BLaER1 treated with 17β-estradiol and CSF1 and Interleukin-3, amounts not matched to agents 10 nM and 100 nM (cell line): Measurements from ENCODE around the gene LRCH2.

ENCODE experiments used
- H3K27ac ChIP-seq, 11 experiments: shearing (Covaris generic); formaldehyde crosslinking; 2 replicates each; pipeline ENCODE4 v1.8.1; 2022
- H3K27me3 ChIP-seq, 11 experiments: shearing (Covaris generic); formaldehyde crosslinking; 2 replicates each; pipeline ENCODE4 v1.8.1; 2022
- H3K36me3 ChIP-seq, 11 experiments: shearing (Covaris generic); formaldehyde crosslinking; 2 replicates each; pipeline ENCODE4 v1.8.1; 2022
- H3K4me1 ChIP-seq, 10 experiments: shearing (Covaris generic); formaldehyde crosslinking; 2 replicates each; pipeline ENCODE4 v1.8.1; 2022
- H3K4me2 ChIP-seq, 11 experiments: shearing (Covaris generic); formaldehyde crosslinking; 2 replicates each; pipeline ENCODE4 v1.8.1; 2022
- H3K4me3 ChIP-seq, 10 experiments: shearing (Covaris generic); formaldehyde crosslinking; 2 replicates each; pipeline ENCODE4 v1.8.1; 2022
- H3K9ac ChIP-seq, 11 experiments: shearing (Covaris generic); formaldehyde crosslinking; 2 replicates each; pipeline ENCODE4 v1.8.1; 2022
- H3K9me3 ChIP-seq, 11 experiments: shearing (Covaris generic); formaldehyde crosslinking; replicated peaks in 1 of 11; 2 replicates each; pipeline ENCODE4 v1.8.1; 2022
- H4K20me1 ChIP-seq, 11 experiments: shearing (Covaris generic); formaldehyde crosslinking; 2 replicates each; pipeline ENCODE4 v1.8.1; 2022
- Cebpa-rat ChIP-seq, 11 experiments: shearing (Covaris generic); IDR thresholded peaks; 2 replicates each; pipeline ENCODE4 v1.8.1; 2022

The LRCH2 gene

GRCh38 chrX:115112411-115112810, 121.5 kb downstream of the LRCH2 start:
- Histone ChIP-seq H3K4me1 (no peaks in the 10 kb centered on the region), H3K4me2 (no peak overlapping the region), H3K27ac (no peak overlapping the region), H3K9ac (no peak overlapping the region), H3K4me3 (no peak overlapping the region), H3K36me3 (no peaks in the 10 kb centered on the region), H3K27me3 (peaks cover 37 to 97% (median 76%) of the 10 kb centered on the region in 11 experiments; a peak in 21 of 22 replicates), H4K20me1 (no peaks in the 10 kb centered on the region), H3K9me3 (peaks cover 0 to 5% (median 0%) of the 10 kb centered on the region in 11 experiments; a peak in 5 of 22 replicates)
- no peak for TF ChIP-seq Cebpa-rat (IDR thresholded peaks at IDR 0.05)

- Histone ChIP-seq H3K27me3 (peaks cover 40 to 99% (median 93%) of the 10 kb centered on the region in 11 experiments; a peak in 21 of 22 replicates), H3K27ac (no peak overlapping the region), H3K4me1 (no peaks in the 10 kb centered on the region; a peak in 1 of 20 replicates), H3K9me3 (peaks cover 8 to 18% (median 14%) of the 10 kb centered on the region in 11 experiments; a peak in 17 of 22 replicates), H3K4me3 (no peak overlapping the region), H4K20me1 (no peaks in the 10 kb centered on the region), H3K9ac (no peak overlapping the region), H3K4me2 (no peak overlapping the region), H3K36me3 (no peaks in the 10 kb centered on the region)
- no peak for TF ChIP-seq Cebpa-rat (IDR thresholded peaks at IDR 0.05)
Measured at GRCh38 chrX:115098897-115099296, 135.0 kb downstream of the LRCH2 start.

DNA sequence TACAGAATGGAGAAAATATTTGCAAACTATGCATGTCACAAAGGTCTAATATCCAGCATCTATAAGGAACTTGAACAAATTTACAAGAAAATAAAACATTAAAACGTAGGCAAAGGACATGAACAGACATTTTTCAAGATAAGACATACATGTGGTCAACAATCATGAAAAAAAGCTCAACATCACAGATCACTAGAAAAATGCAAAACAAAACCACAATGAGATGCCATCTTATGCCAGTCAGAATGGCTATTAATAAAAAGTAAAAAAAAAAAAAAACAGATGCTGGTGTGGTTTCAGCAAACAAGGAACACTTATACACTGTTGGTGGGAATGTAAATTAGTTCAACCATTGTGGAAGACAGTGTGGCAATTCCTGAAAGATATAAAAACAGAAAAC, 140.7 kb downstream of the LRCH2 start:
- no peaks in the 10 kb centered on the region for H4K20me1 ChIP-seq
- peaks cover 0 to 4% (median 0%) of the 10 kb centered on the region in 11 experiments; a peak in 3 of 22 replicates for H3K9me3 ChIP-seq
- no peaks in the 10 kb centered on the region for H3K36me3 ChIP-seq
- H3K27me3 ChIP-seq = peaks cover 60 to 99% (median 94%) of the 10 kb centered on the region in 11 experiments; a peak in 21 of 22 replicates
- no peak overlapping the region for H3K4me3 ChIP-seq
- no peak overlapping the region for H3K4me2 ChIP-seq
- H3K9ac ChIP-seq = no peak overlapping the region
- H3K27ac ChIP-seq = no peak overlapping the region
- no peak for TF ChIP-seq Cebpa-rat (IDR thresholded peaks at IDR 0.05)
- no peaks in the 10 kb centered on the region for H3K4me1 ChIP-seq

DNA sequence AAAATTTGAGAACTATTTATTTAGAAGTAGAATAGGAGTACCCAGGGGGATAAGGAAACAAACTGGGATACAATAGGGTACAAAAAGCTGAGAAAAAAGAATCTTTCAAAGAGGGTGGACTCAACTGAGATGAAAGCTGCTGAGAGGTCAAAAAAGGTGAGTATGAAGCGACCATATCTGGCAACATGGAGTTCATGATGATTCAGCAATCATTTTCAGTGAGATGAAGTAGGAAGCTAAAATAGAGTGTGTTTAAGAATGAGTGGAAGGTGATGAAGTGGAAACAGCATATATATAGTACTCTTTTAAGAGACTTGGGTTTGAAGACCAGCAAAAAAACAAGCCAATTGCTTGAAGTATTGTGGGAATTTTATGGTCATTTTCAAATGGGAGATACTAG, 144.5 kb downstream of the LRCH2 start:
- Histone ChIP-seq H3K27ac (no peak overlapping the region), H4K20me1 (no peaks in the 10 kb centered on the region), H3K36me3 (no peaks in the 10 kb centered on the region), H3K27me3 (peaks cover 49 to 95% (median 81%) of the 10 kb centered on the region in 11 experiments; a peak in 21 of 22 replicates), H3K9ac (no peak overlapping the region), H3K9me3 (peaks cover 0 to 4% (median 0%) of the 10 kb centered on the region in 11 experiments; a peak in 2 of 22 replicates), H3K4me3 (no peak overlapping the region), H3K4me2 (no peak overlapping the region), H3K4me1 (no peaks in the 10 kb centered on the region)
- TF ChIP-seq Cebpa-rat (IDR thresholded peaks at IDR 0.05) = no peak

- no peaks in the 10 kb centered on the region for H4K20me1 ChIP-seq
- H3K9me3 ChIP-seq = peaks cover 0 to 11% (median 8%) of the 10 kb centered on the region in 11 experiments; a peak in 13 of 22 replicates
- no peak overlapping the region for H3K4me2 ChIP-seq
- H3K4me1 ChIP-seq = no peaks in the 10 kb centered on the region
- no peak overlapping the region for H3K9ac ChIP-seq
- TF ChIP-seq Cebpa-rat (IDR thresholded peaks at IDR 0.05) = no peak
- no peaks in the 10 kb centered on the region for H3K36me3 ChIP-seq
- H3K27ac ChIP-seq = no peak overlapping the region
- peaks cover 77 to 100% (median 98%) of the 10 kb centered on the region in 11 experiments for H3K27me3 ChIP-seq
- H3K4me3 ChIP-seq = no peak overlapping the region
Measured at GRCh38 chrX:115068896-115069295, 165.0 kb downstream of the LRCH2 start.

DNA sequence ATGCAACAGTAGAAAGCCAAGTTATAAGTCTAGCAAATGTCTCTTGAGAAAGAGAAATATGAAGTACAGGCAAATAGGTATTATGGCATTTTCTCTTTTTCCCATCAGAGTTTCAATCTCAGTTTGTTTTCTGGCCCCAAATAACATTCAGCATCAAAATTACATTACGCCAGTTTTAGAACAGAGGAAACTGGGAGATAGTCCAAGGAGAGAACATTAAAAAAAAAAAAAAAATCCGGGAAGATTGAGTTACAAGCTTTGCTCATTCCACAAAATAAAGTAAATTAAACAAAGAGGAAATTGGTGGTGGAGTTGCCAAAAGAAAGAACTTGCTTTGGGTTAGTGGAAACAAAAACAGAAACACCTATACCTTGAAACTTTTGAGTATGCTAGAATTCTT, 166.1 kb downstream of the LRCH2 start:
- Histone ChIP-seq H3K4me1 (no peaks in the 10 kb centered on the region), H4K20me1 (no peaks in the 10 kb centered on the region), H3K9ac (no peak overlapping the region), H3K4me3 (no peak overlapping the region), H3K27me3 (peaks cover 71 to 100% (median 93%) of the 10 kb centered on the region in 11 experiments), H3K9me3 (peaks cover 2 to 17% (median 12%) of the 10 kb centered on the region in 11 experiments), H3K27ac (no peak overlapping the region), H3K36me3 (no peaks in the 10 kb centered on the region), H3K4me2 (no peak overlapping the region)
- no peak for TF ChIP-seq Cebpa-rat (IDR thresholded peaks at IDR 0.05)

DNA sequence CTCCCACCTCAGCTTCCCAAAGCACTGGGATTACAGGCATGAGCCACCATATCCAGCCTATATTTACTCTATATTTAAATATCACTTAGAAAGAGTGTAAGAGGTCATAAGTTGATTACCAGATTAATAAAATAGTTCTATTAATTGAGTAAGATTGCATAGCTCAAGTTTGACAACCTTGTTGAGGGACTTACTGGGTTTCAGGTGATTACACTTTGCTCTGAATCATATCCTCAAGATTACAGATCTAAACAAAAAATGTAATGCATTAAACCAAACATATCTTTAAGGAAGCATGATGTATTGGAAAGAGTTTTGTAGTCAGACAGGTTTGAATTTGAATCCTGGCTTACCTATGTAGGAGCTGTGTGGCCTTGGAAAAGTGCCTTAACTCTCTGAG, 168.6 kb downstream of the LRCH2 start:
- Histone ChIP-seq H3K9ac (no peak overlapping the region), H4K20me1 (no peaks in the 10 kb centered on the region), H3K9me3 (peaks cover 25 to 42% (median 37%) of the 10 kb centered on the region in 11 experiments), H3K4me3 (no peak overlapping the region), H3K27me3 (peaks cover 57 to 95% (median 86%) of the 10 kb centered on the region in 11 experiments), H3K4me2 (no peak overlapping the region), H3K36me3 (no peaks in the 10 kb centered on the region), H3K4me1 (no peaks in the 10 kb centered on the region), H3K27ac (no peak overlapping the region)
- no peak for TF ChIP-seq Cebpa-rat (IDR thresholded peaks at IDR 0.05)
